Parathyroid adenoma (tissue), 2 donors: Measurements from ENCODE around the gene CRHBP.

ENCODE experiments used
- H2AFZ ChIP-seq: fragments of 300-600 bp; sonication (generic); one replicate; pipeline ENCODE4 v1.7.0; 2017; ENCODE audit warnings: antibody characterized with exemption, mild to moderate bottlenecking
- H3K27ac ChIP-seq: fragments of 300-600 bp; sonication (generic); one replicate; pipeline ENCODE4 v1.7.0; 2017
- H3K27me3 ChIP-seq: fragments of 300-600 bp; sonication (generic); one replicate; pipeline ENCODE4 v1.7.0; 2017; ENCODE audit warnings: low read length; ENCODE audit not compliant: control insufficient read depth, insufficient read depth
- H3K36me3 ChIP-seq: fragments of 300-600 bp; sonication (generic); one replicate; pipeline ENCODE4 v1.7.0; 2017; ENCODE audit warnings: low read length; ENCODE audit not compliant: control insufficient read depth, insufficient read depth
- H3K4me1 ChIP-seq: fragments of 300-600 bp; sonication (generic); one replicate; pipeline ENCODE4 v1.7.0; 2017; ENCODE audit warnings: control low read depth
- H3K4me2 ChIP-seq: fragments of 300-600 bp; sonication (generic); one replicate; pipeline ENCODE4 v1.7.0; 2017; ENCODE audit warnings: low read length
- H3K4me3 ChIP-seq: fragments of 300-600 bp; sonication (generic); one replicate; pipeline ENCODE4 v1.7.0; 2017; ENCODE audit warnings: low read depth, low read length
- H3K79me2 ChIP-seq: fragments of 300-600 bp; sonication (generic); one replicate; pipeline ENCODE4 v1.7.0; 2017; ENCODE audit warnings: control low read depth
- H3K9ac ChIP-seq: fragments of 300-600 bp; sonication (generic); one replicate; pipeline ENCODE4 v1.7.0; 2017; ENCODE audit warnings: mild to moderate bottlenecking
- H3K9me3 ChIP-seq: fragments of 300-600 bp; sonication (generic); one replicate; pipeline ENCODE4 v1.7.0; 2017; ENCODE audit warnings: low read length; ENCODE audit not compliant: control insufficient read depth
- TF ChIP-seq, protein P1 (sequence below): fragments of 300-600 bp; sonication (generic); IDR thresholded peaks from one replicate; pipeline ENCODE4 v1.7.0; 2017; ENCODE audit warnings: antibody characterized with exemption, mild to moderate bottlenecking
- donor health status: primary hyperparathyroidism.

Gene CRHBP

DNA sequence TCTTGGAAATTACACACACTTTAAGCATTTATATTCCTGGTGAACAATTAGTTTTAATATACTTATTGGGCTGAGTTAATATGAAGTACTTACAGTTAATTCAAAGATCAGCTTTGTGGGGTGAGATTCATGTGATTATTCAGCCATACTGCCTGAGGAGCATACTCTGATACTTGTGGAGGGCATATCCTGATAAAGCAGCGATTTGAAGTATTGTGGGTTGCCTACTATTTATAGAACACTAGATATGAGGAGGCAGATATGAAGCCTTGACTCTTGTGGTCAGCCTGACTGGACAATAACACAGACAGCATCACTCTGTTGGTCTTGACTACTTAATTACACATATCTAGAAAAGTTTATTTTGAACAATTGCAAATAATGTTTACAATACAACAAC, 50.4 kb downstream of the CRHBP start:
- Histone ChIP-seq H3K4me2 (no peak overlapping the region), H3K4me3 (no peak overlapping the region), H3K36me3 (no peaks in the 10 kb centered on the region), H3K4me1 (no peaks in the 10 kb centered on the region), H2AFZ (no peak overlapping the region), H3K9ac (no peak overlapping the region), H3K27ac (no peak overlapping the region), H3K79me2 (no peaks in the 10 kb centered on the region), H3K9me3 (no peaks in the 10 kb centered on the region), H3K27me3 (no peaks in the 10 kb centered on the region)
- TF ChIP-seq, protein P1, sequence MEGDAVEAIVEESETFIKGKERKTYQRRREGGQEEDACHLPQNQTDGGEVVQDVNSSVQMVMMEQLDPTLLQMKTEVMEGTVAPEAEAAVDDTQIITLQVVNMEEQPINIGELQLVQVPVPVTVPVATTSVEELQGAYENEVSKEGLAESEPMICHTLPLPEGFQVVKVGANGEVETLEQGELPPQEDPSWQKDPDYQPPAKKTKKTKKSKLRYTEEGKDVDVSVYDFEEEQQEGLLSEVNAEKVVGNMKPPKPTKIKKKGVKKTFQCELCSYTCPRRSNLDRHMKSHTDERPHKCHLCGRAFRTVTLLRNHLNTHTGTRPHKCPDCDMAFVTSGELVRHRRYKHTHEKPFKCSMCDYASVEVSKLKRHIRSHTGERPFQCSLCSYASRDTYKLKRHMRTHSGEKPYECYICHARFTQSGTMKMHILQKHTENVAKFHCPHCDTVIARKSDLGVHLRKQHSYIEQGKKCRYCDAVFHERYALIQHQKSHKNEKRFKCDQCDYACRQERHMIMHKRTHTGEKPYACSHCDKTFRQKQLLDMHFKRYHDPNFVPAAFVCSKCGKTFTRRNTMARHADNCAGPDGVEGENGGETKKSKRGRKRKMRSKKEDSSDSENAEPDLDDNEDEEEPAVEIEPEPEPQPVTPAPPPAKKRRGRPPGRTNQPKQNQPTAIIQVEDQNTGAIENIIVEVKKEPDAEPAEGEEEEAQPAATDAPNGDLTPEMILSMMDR, result no peak

DNA sequence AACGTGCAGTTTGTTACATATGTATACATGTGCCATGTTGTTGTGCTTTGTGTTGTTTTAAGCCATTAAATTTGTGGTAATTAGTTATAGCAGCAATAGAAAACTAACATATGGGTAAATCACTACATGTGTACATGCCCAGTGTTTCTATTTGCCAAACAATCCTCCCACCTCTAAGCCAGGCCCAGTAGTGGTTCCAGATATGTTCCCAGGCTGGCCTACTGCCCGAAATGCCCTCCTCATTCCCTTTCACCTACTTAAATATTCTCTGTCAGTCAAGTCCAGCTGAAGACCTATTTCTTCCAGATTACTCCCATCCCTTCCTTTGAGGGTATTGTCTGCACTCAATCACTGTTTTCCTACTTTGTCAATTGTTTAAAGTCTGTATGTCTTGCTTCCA, 53.3 kb downstream of the CRHBP start:
- Histone ChIP-seq H3K36me3 (no peaks in the 10 kb centered on the region), H3K27me3 (no peaks in the 10 kb centered on the region), H2AFZ (no peak overlapping the region), H3K79me2 (no peaks in the 10 kb centered on the region), H3K4me2 (no peak overlapping the region), H3K4me1 (no peaks in the 10 kb centered on the region), H3K9ac (no peak overlapping the region), H3K4me3 (no peak overlapping the region), H3K9me3 (no peaks in the 10 kb centered on the region), H3K27ac (no peak overlapping the region)
- TF ChIP-seq, protein P1, result no peak

DNA sequence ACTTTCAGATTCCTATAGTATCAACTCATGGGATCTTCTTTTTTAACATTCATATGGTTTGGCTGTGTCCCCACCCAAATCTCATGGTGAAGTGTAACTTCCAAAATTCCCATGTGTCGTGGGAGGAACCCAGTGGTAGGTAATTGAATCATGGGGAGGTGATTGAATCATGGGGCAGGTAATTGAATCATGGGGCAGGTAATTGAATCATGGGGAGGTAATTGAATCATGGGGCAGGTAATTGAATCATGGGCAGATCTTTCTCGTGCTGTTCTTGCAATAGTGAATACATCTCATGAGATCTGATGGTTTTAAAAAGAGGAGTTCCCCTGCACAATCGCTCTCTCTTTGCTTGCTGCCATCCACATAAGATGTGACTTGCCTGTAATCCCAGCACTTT, 55.6 kb downstream of the CRHBP start:
- Histone ChIP-seq H3K4me2 (no peak overlapping the region), H3K27ac (no peak overlapping the region), H3K9ac (no peak overlapping the region), H3K36me3 (no peaks in the 10 kb centered on the region), H2AFZ (no peak overlapping the region), H3K27me3 (no peaks in the 10 kb centered on the region), H3K4me1 (no peaks in the 10 kb centered on the region), H3K79me2 (no peaks in the 10 kb centered on the region), H3K9me3 (no peaks in the 10 kb centered on the region), H3K4me3 (no peak overlapping the region)
- TF ChIP-seq, protein P1, result no peak

DNA sequence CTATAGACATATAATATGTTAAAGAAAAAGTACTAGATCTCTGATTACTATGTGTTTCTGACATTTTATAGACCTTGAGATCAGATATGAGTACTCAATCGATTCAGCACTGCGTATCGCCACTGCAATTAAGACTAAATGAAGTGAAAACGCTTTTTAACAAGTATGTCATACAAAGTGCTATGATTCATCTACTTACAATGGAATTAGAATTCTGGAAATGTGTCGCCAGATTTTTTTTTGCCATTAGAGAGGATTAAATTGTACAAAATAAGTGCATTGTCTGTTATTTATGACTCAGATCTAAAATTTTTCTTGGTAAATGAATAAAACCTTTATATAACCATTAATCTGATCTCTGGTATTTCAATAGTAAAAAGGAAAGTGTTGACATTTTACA, 57.4 kb downstream of the CRHBP start:
- TF ChIP-seq, protein P1, result no peak

DNA sequence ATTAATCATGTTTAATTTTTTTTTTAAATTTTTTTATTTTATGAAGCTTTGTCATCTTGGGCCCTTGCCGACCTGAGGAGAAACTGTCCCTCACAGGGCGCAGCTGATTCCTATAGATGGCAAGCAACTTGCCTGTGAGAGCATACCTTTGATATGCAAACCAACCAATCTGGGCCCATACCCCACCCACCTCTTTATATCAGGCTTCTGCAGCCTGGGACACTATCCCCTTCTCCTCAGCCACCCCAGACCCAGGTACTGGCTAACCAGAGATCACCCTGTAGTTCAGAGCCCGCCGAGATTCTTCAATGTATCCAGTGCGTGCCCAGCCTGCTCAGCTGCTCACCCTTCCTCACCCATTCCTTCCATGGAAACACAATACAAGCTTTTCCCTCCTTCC, 58.7 kb downstream of the CRHBP start:
- H3K9me3 ChIP-seq, result no peaks in the 10 kb centered on the region
- no peak overlapping the region for H3K4me2 ChIP-seq
- TF ChIP-seq, protein P1, result no peak
- H3K27ac ChIP-seq, result no peak overlapping the region
- H3K79me2 ChIP-seq, result no peaks in the 10 kb centered on the region
- no peak overlapping the region for H2AFZ ChIP-seq
- no peaks in the 10 kb centered on the region for H3K4me1 ChIP-seq
- no peaks in the 10 kb centered on the region for H3K27me3 ChIP-seq
- no peak overlapping the region for H3K4me3 ChIP-seq
- H3K36me3 ChIP-seq, result no peaks in the 10 kb centered on the region
- no peak overlapping the region for H3K9ac ChIP-seq

More for the DNA sequence above, 57.4 kb downstream of the CRHBP start:
- H3K4me1 ChIP-seq, result no peaks in the 10 kb centered on the region
- no peaks in the 10 kb centered on the region for H3K9me3 ChIP-seq
- no peak overlapping the region for H2AFZ ChIP-seq
- no peak overlapping the region for H3K4me2 ChIP-seq
- no peak overlapping the region for H3K27ac ChIP-seq
- H3K27me3 ChIP-seq, result no peaks in the 10 kb centered on the region
- H3K79me2 ChIP-seq, result no peaks in the 10 kb centered on the region
- H3K9ac ChIP-seq, result no peak overlapping the region
- no peaks in the 10 kb centered on the region for H3K36me3 ChIP-seq
- H3K4me3 ChIP-seq, result no peak overlapping the region
